GM19372 (cell line): ENCODE data around the gene GET3.

Experiments used
- ATAC-seq: cut with Tn5 transposase; IDR thresholded peaks from one replicate; pipeline ENCODE4 v1.9.1; 2021; ENCODE audit warnings: mild to moderate bottlenecking, low read depth, moderate library complexity; ENCODE audit not compliant: unreplicated experiment

The GET3 gene

GRCh38 chr19:12750851-12751250, 13.6 kb downstream of the GET3 start:
- no peak for ATAC-seq

- no peak for ATAC-seq
Measured at GRCh38 chr19:12751635-12752034, 14.3 kb downstream of the GET3 start, which contains the start of gene BEST2. Gene BEST2, plus strand, starts transcription at chr19:12751791. Its CDS starts 802 bp downstream, at chr19:12752593.

- no peak for ATAC-seq
Measured at GRCh38 chr19:12752056-12752781, 14.9 kb downstream of the GET3 start.

GRCh38 chr19:12754465-12755196, 17.3 kb downstream of the GET3 start:
- no peak for ATAC-seq

- no peak for ATAC-seq
Measured at GRCh38 chr19:12756150-12756883, 19.0 kb downstream of the GET3 start.

- ATAC-seq, result no peak
Measured at GRCh38 chr19:12757544-12758274, 20.4 kb downstream of the GET3 start.

GRCh38 chr19:12759686-12760085, 22.4 kb downstream of the GET3 start:
- no peak for ATAC-seq

GRCh38 chr19:12763100-12763499, 25.8 kb downstream of the GET3 start:
- no peak for ATAC-seq

GRCh38 chr19:12764698-12765097, 27.4 kb downstream of the GET3 start:
- ATAC-seq, result no peak

- no peak for ATAC-seq
Measured at GRCh38 chr19:12766051-12766521, 28.8 kb downstream of the GET3 start.

- ATAC-seq, result no peak
Measured at GRCh38 chr19:12767150-12767549, 29.9 kb downstream of the GET3 start.

GRCh38 chr19:12767666-12768065, 30.4 kb downstream of the GET3 start:
- ATAC-seq, result no peak

GRCh38 chr19:12769689-12770088, 32.4 kb downstream of the GET3 start:
- no peak for ATAC-seq

GRCh38 chr19:12770922-12771321, 33.6 kb downstream of the GET3 start:
- ATAC-seq, result no peak

- ATAC-seq, result no peak
Measured at GRCh38 chr19:12772323-12772722, 35.0 kb downstream of the GET3 start.

GRCh38 chr19:12773571-12773970, 36.3 kb downstream of the GET3 start:
- no peak for ATAC-seq

GRCh38 chr19:12774588-12775555, 37.6 kb downstream of the GET3 start, which contains the start of gene HOOK2:
Gene HOOK2, minus strand, starts transcription at chr19:12775552. Its CDS starts 103 bp downstream, at chr19:12775449.
- no peak for ATAC-seq

GRCh38 chr19:12777217-12778016, 40.1 kb downstream of the GET3 start:
- ATAC-seq, result no peak
